Smooth muscle cell (in vitro differentiated cells): Measurements from ENCODE around the gene XBP1. TPM values are rescaled to one million over a fixed set of nuclear protein-coding genes. Genes with fewer than 3 reads are reported as not detected.
"Not testable (repeated sequence)": the region's sequence is repeated elsewhere in the genome, so short reads cannot be mapped to it uniquely, and the experiment has no call there.

Experiments used
- DNase-seq: peaks from one replicate; lab custom pipeline; 2025; ENCODE audit not compliant: unreplicated experiment; lab: John Stamatoyannopoulos, UW
- H2AFZ ChIP-seq: fragments of 200-600 bp; sonication (generic); 2 replicates; pipeline ENCODE4 v1.6.0; 2016; ENCODE audit warnings: antibody characterized with exemption, low read depth, mild to moderate bottlenecking
- H3F3A ChIP-seq: fragments of 200-600 bp; sonication (generic); 2 replicates; pipeline ENCODE4 v1.6.0; 2017; ENCODE audit warnings: antibody characterized with exemption, low read depth
- H3K27ac ChIP-seq: fragments of 200-600 bp; sonication (generic); 2 replicates; pipeline ENCODE4 v1.5.1; 2016; ENCODE audit warnings: low read depth, mild to moderate bottlenecking
- H3K27me3 ChIP-seq: fragments of 200-600 bp; sonication (generic); 2 replicates; pipeline ENCODE4 v1.6.1; 2016; ENCODE audit warnings: low read depth, mild to moderate bottlenecking
- H3K36me3 ChIP-seq: fragments of 200-600 bp; sonication (generic); 2 replicates; pipeline ENCODE4 v1.5.1; 2016; ENCODE audit warnings: low read depth
- H3K4me1 ChIP-seq: fragments of 200-600 bp; sonication (generic); 2 replicates; pipeline ENCODE4 v1.5.1; 2016; ENCODE audit warnings: low read depth
- H3K4me2 ChIP-seq: fragments of 200-600 bp; sonication (generic); 2 replicates; pipeline ENCODE4 v1.6.0; 2016; ENCODE audit warnings: mild to moderate bottlenecking
- H3K4me3 ChIP-seq: fragments of 200-600 bp; sonication (generic); 2 replicates; pipeline ENCODE4 v1.5.1; 2016; ENCODE audit warnings: mild to moderate bottlenecking
- H3K79me2 ChIP-seq: fragments of 200-600 bp; sonication (generic); 2 replicates; pipeline ENCODE4 v1.6.0; 2016; ENCODE audit warnings: low read depth, mild to moderate bottlenecking
- H3K9ac ChIP-seq: fragments of 200-600 bp; sonication (generic); 2 replicates; pipeline ENCODE4 v1.6.0; 2016; ENCODE audit warnings: low read depth
- H3K9me3 ChIP-seq: fragments of 200-600 bp; sonication (generic); replicated peaks from 2 replicates; pipeline ENCODE4 v1.5.1; 2016; ENCODE audit warnings: low read depth
- H4K20me1 ChIP-seq: fragments of 200-600 bp; sonication (generic); 2 replicates; pipeline ENCODE4 v1.6.0; 2016; ENCODE audit warnings: low read depth
- WGBS: methylation state at CpG from one replicate; pipeline ENCODE4 v1.1.7; 2016; ENCODE audit warnings: low lambda C conversion rate; 5-methylcytosine and 5-hydroxymethylcytosine counted together
- polyA plus RNA-seq: library from polyadenylated mRNA; unstranded; fragments of >200 nt; fragmentation: Nextera tagmentation; extraction: Ambion mirVana; gene quantifications from 2 replicates; pipeline ENCODE4 v1.2.1, GENCODE V29; 2016
- small RNA-seq: library from RNA; depleted of rRNA; stranded (forward); fragments of <200 nt; gene quantifications from one replicate; pipeline ENCODE3, GENCODE V24; 2014
- total RNA-seq: library from RNA; depleted of rRNA; stranded (reverse); fragments of >200 nt; gene quantifications from 2 replicates; pipeline ENCODE4 v1.2.3, GENCODE V29; 2014
- TF ChIP-seq, protein P1 (sequence below): fragments of 200-600 bp; sonication (generic); IDR thresholded peaks from 2 replicates; pipeline ENCODE4 v1.5.1; 2017; ENCODE audit warnings: borderline replicate concordance, mild to moderate bottlenecking, antibody characterized with exemption; ENCODE audit not compliant: insufficient read depth, poor library complexity, severe bottlenecking

The XBP1 gene
- total and polyA plus RNA-seq, 2 experiments from 2014 or later: 375 to 381 TPM

GRCh38 chr22:28759861-28760560, 40.4 kb downstream of the XBP1 start:
- no peak overlapping the region for H3K27ac ChIP-seq
- H3K4me3 ChIP-seq: no peak overlapping the region
- TF ChIP-seq, protein P1, sequence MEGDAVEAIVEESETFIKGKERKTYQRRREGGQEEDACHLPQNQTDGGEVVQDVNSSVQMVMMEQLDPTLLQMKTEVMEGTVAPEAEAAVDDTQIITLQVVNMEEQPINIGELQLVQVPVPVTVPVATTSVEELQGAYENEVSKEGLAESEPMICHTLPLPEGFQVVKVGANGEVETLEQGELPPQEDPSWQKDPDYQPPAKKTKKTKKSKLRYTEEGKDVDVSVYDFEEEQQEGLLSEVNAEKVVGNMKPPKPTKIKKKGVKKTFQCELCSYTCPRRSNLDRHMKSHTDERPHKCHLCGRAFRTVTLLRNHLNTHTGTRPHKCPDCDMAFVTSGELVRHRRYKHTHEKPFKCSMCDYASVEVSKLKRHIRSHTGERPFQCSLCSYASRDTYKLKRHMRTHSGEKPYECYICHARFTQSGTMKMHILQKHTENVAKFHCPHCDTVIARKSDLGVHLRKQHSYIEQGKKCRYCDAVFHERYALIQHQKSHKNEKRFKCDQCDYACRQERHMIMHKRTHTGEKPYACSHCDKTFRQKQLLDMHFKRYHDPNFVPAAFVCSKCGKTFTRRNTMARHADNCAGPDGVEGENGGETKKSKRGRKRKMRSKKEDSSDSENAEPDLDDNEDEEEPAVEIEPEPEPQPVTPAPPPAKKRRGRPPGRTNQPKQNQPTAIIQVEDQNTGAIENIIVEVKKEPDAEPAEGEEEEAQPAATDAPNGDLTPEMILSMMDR: no peak

GRCh38 chr22:28754512-28754911, 45.9 kb downstream of the XBP1 start:
- H4K20me1 ChIP-seq, DNase-seq: not testable (repeated sequence)
- 90% methylated on average over 3 of the region's 3 CpGs for WGBS

More at GRCh38 chr22:28759861-28760560, 40.4 kb downstream of the XBP1 start:
- peaks cover 9% of the 10 kb centered on the region for H3K4me1 ChIP-seq
- H3F3A ChIP-seq: no peaks in the 10 kb centered on the region
- H3K4me2 ChIP-seq: no peak overlapping the region
- H3K9me3 ChIP-seq: no peaks in the 10 kb centered on the region
- no peaks in the 10 kb centered on the region for H3K36me3 ChIP-seq
- H2AFZ ChIP-seq: no peak overlapping the region
- no peaks in the 10 kb centered on the region for H4K20me1 ChIP-seq
- DNase-seq: no peak
- H3K27me3 ChIP-seq: no peaks in the 10 kb centered on the region
- WGBS: 44% methylated on average over 3 of the region's 3 CpGs
- no peak overlapping the region for H3K9ac ChIP-seq
- no peaks in the 10 kb centered on the region for H3K79me2 ChIP-seq

GRCh38 chr22:28750471-28750881, 49.9 kb downstream of the XBP1 start:
- no peaks in the 10 kb centered on the region for H3K27me3 ChIP-seq
- no peak overlapping the region for H3K27ac ChIP-seq
- H4K20me1 ChIP-seq: no peaks in the 10 kb centered on the region
- WGBS: 93% methylated on average over 6 of the region's 6 CpGs
- no peak overlapping the region for H3K4me2 ChIP-seq
- DNase-seq: no peak
- TF ChIP-seq, protein P1: no peak
- no peaks in the 10 kb centered on the region for H3F3A ChIP-seq
- H3K4me1 ChIP-seq: no peaks in the 10 kb centered on the region
- H3K36me3 ChIP-seq: no peaks in the 10 kb centered on the region
- H3K9me3 ChIP-seq: no peaks in the 10 kb centered on the region
- no peak overlapping the region for H3K4me3 ChIP-seq
- no peaks in the 10 kb centered on the region for H3K79me2 ChIP-seq
- no peak overlapping the region for H2AFZ ChIP-seq
- no peak overlapping the region for H3K9ac ChIP-seq

More at GRCh38 chr22:28754512-28754911, 45.9 kb downstream of the XBP1 start:
- H2AFZ ChIP-seq, H3K4me2 ChIP-seq, H3F3A ChIP-seq, H3K79me2 ChIP-seq, H3K4me1 ChIP-seq, H3K36me3 ChIP-seq, H3K4me3 ChIP-seq, H3K27me3 ChIP-seq, H3K9ac ChIP-seq, H3K9me3 ChIP-seq, H3K27ac ChIP-seq: not testable (repeated sequence)

Small RNA genes lying within 50 kb of the gene (small RNA-seq; reads per million reads assigned to genes)
- not detected for gene Z93930.1

Other genes with a start within 250 kb of the XBP1 start
- 17.9 and 33.6 TPM in 2 replicates for gene TTC28, start 120.7 kb downstream of the XBP1 start, total RNA-seq
- 6.3 and 9.8 TPM in 2 replicates for gene TTC28, start 120.7 kb downstream of the XBP1 start, polyA plus RNA-seq
- 11.5 and 18.7 TPM in 2 replicates for gene CHEK2, start 58.7 kb downstream of the XBP1 start, total RNA-seq
- 12.7 and 15.9 TPM in 2 replicates for gene CHEK2, start 58.7 kb downstream of the XBP1 start, polyA plus RNA-seq
- 9.3 and 15.9 TPM in 2 replicates for gene HSCB, start 58.5 kb downstream of the XBP1 start, total RNA-seq
- 22.5 and 23.4 TPM in 2 replicates for gene HSCB, start 58.5 kb downstream of the XBP1 start, polyA plus RNA-seq
- 30.8 and 32.0 TPM in 2 replicates for gene CCDC117, start 27.9 kb downstream of the XBP1 start, total RNA-seq
- gene CCDC117, start 27.9 kb downstream of the XBP1 start, polyA plus RNA-seq: 17.3 and 18.1 TPM in 2 replicates
- gene ZNRF3, start 83.0 kb upstream of the XBP1 start, total RNA-seq: 3.7 and 4.7 TPM in 2 replicates
- 5.5 and 8.8 TPM in 2 replicates for gene ZNRF3, start 83.0 kb upstream of the XBP1 start, polyA plus RNA-seq